Panc1 (cell line): ENCODE results near the gene GPATCH2L. TPM values are rescaled to one million over a fixed set of nuclear protein-coding genes. Genes with fewer than 3 reads are reported as not detected.

Source experiments
- ATAC-seq: fragments of 200-7000 bp; cut with Tn5 transposase; 2 replicates; pipeline ENCODE4 v1.9.1; 2020; ENCODE audit warnings: mild to moderate bottlenecking, moderate library complexity
- BruUV-seq: library from RNA; stranded (reverse); fragments of 400-500 nt; replicated peaks from 2 replicates; lab custom pipeline; 2021; lab: Mats Ljungman, UMichigan
- CTCF ChIA-PET: fragments of 300-600 bp; sonication (Branson Sonifier 250); formaldehyde crosslinking; loops from one replicate; lab custom pipeline; 2022; ENCODE audit warnings: antibody characterized with exemption; lab: Charles Lee
- POLR2A ChIA-PET: fragments of 300-600 bp; sonication (Branson Sonifier 250); formaldehyde crosslinking; loops from one replicate; lab custom pipeline; 2022; ENCODE audit warnings: antibody characterized with exemption; lab: Charles Lee
- DNase-seq: peaks from one replicate; pipeline ENCODE4 v3.0.0-alpha.2; 2010; ENCODE audit warnings: low read depth, low spot score
- H3K27ac ChIP-seq: 2 replicates; pipeline ENCODE4 v1.5.1; 2011; ENCODE audit warnings: mild to moderate bottlenecking, low read length, inconsistent platforms
- H3K27me3 ChIP-seq: fragments of 200-500 bp; sonication (Bioruptor generic); 2 replicates; pipeline ENCODE4 v1.6.0; 2014; ENCODE audit warnings: low read length, inconsistent platforms; ENCODE audit not compliant: control insufficient read depth, insufficient read depth
- H3K36me3 ChIP-seq: fragments of 200-500 bp; sonication (Bioruptor generic); 2 replicates; pipeline ENCODE4 v1.5.1; 2014; ENCODE audit warnings: inconsistent platforms, mild to moderate bottlenecking, low read length, moderate library complexity; ENCODE audit not compliant: control insufficient read depth, insufficient read depth
- H3K4me1 ChIP-seq: 2 replicates; pipeline ENCODE4 v1.5.1; 2011; ENCODE audit warnings: inconsistent platforms, mild to moderate bottlenecking, low read length, moderate library complexity; ENCODE audit not compliant: control insufficient read depth, insufficient read depth
- H3K4me3 ChIP-seq, 2 experiments: 2 replicates each; pipeline ENCODE4 v1.5.1; 2011 to 2012; ENCODE audit warnings: low read depth in 2 of 2, low read length in 2 of 2, mild to moderate bottlenecking in 2 of 2, inconsistent platforms in 1 of 2, moderate library complexity in 1 of 2
- H3K9me3 ChIP-seq: fragments of 200-500 bp; sonication (Bioruptor generic); 2 replicates; pipeline ENCODE4 v1.5.1; 2014; ENCODE audit warnings: low read depth, mild to moderate bottlenecking, inconsistent platforms, low read length, moderate library complexity; ENCODE audit not compliant: control insufficient read depth, insufficient read depth
- POLR2AphosphoS5 ChIP-seq: IDR thresholded peaks from 2 replicates; pipeline ENCODE4 v1.6.1; 2012; ENCODE audit warnings: mild to moderate bottlenecking, low read depth, low read length, moderate library complexity
- REST ChIP-seq, 2 experiments: IDR thresholded peaks; 2 replicates each; pipeline ENCODE4 v1.6.1; 2011 to 2012; ENCODE audit warnings: low read depth in 2 of 2, control low read depth in 1 of 2, low read length in 1 of 2, mild to moderate bottlenecking in 1 of 2, moderate library complexity in 1 of 2; ENCODE audit not compliant: insufficient read depth in 1 of 2
- SIN3A ChIP-seq: IDR thresholded peaks from 2 replicates; pipeline ENCODE4 v1.6.1; 2012; ENCODE audit warnings: low read depth, mild to moderate bottlenecking, low read length, moderate library complexity, borderline replicate concordance; ENCODE audit not compliant: insufficient read depth
- TCF7L2 ChIP-seq: IDR thresholded peaks from 2 replicates; pipeline ENCODE4 v1.6.1; 2011; ENCODE audit warnings: mild to moderate bottlenecking, low read depth, low read length, inconsistent platforms
- in situ Hi-C: cut with HindIII; loops from 2 replicates; pipeline ENCODE4 v1.10.0; 2016; ENCODE audit warnings: low sequenced_read_pairs, low pct_unique_long_range_greater_than_20kb
- intact Hi-C: fragments of 100-400 bp; cut with micrococcal nuclease; formaldehyde crosslinking; loops from one replicate; pipeline ENCODE4 v1.10.0; 2022; ENCODE audit not compliant: unreplicated experiment
- total RNA-seq: library from RNA; stranded (reverse); gene quantifications from one replicate; pipeline ENCODE4 v1.2.1, GENCODE V29; 2021; ENCODE audit not compliant: unreplicated experiment
- TF ChIP-seq, protein P1 (sequence below): fragments of 450-650 bp; IDR thresholded peaks from 2 replicates; pipeline ENCODE4 v1.5.1; 2017; ENCODE audit warnings: mild to moderate bottlenecking

Gene GPATCH2L
- total RNA-seq, 1 experiment from 2014 or later: 35.0 TPM

DNA sequence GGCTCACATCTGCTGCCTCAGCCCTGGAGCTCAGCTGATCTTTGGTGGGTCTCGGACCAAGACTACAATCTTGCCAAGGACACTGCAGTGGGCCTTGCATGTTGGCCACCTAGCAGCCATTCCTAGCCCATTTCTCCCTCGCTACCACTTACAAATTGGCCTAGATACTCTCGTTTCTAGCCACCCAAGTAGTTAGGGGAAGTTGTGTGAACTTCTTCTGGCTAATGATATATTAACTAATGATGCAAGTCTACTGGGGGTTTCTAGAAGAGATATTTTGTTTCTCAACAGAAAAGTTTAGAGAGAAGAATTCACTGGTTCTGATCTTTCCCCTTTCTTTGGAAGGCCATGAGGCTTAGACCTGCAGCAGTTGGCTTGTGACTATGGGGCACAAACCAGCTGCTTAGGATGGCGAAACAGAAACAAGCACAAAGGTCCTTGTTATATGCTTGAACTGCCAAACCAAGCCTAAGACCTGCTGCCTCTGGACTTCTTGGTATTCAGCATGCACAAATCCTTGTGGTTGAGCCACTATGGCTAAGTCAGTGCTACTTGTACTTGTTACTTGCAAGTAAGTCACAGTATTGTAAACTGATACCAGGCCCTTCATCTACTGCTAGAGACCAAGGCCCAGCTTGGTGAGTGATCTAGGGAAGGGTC lies 30.5 kb upstream of the GPATCH2L start:
- Histone ChIP-seq H3K4me3 (no peak overlapping the region), H3K27me3 (no peaks in the 10 kb centered on the region), H3K4me1 (no peaks in the 10 kb centered on the region), H3K27ac (no peak overlapping the region), H3K36me3 (no peaks in the 10 kb centered on the region), H3K9me3 (no peaks in the 10 kb centered on the region)
- intact Hi-C loops: no loop called here
- no peak for DNase-seq
- ChIA-PET CTCF (no interaction called here), POLR2A (no interaction called here)
- TF ChIP-seq TCF7L2 (no peak), SIN3A (no peak), POLR2AphosphoS5 (no peak), REST (IDR thresholded peaks at IDR 0.05; ENCODE audit: insufficient read depth in 1 of 2, low read depth in 2 of 2, low read length in 1 of 2) (no peak)
- TF ChIP-seq, protein P1, sequence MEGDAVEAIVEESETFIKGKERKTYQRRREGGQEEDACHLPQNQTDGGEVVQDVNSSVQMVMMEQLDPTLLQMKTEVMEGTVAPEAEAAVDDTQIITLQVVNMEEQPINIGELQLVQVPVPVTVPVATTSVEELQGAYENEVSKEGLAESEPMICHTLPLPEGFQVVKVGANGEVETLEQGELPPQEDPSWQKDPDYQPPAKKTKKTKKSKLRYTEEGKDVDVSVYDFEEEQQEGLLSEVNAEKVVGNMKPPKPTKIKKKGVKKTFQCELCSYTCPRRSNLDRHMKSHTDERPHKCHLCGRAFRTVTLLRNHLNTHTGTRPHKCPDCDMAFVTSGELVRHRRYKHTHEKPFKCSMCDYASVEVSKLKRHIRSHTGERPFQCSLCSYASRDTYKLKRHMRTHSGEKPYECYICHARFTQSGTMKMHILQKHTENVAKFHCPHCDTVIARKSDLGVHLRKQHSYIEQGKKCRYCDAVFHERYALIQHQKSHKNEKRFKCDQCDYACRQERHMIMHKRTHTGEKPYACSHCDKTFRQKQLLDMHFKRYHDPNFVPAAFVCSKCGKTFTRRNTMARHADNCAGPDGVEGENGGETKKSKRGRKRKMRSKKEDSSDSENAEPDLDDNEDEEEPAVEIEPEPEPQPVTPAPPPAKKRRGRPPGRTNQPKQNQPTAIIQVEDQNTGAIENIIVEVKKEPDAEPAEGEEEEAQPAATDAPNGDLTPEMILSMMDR: no peak
- ATAC-seq: no peak
- in situ Hi-C loops: no loop called here
- no TSS peak for BruUV-seq

DNA sequence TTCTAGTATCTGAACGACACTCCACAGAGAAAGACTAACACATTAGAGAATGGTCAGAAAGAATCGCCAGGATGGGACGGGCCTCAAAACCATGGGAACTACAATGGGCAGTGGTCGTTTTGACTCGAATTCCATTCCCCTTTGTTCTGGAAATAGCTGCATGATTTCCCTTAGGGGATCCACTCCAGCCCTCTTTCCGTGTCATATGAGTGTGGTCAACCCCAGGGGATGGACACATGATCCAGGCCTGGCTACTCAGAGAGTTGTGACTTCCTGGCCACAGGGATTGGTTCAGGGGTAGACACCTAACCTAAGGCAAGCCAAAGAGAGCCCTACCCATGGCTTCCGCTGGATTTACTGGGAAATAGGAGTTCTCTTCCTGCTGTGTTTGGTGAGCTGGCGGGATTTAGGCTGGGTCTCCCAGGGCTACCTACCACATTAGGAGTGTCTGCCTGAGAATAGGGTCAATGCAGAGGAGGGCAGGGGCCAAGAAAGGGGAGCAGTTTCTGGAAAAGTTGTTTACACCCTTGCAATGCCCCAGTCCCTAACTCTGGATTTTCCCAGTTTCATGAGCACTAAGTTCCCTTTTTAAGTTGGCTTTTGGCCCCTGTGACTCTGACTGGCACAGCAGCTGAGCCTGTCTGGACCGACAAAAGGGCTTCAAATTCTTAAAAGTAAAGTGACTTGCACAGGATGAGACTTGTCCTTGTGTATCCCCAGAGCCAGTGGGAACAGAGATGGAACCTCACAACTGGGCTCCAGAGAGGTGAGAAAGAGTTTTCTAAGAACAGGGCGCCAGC lies 28.1 kb upstream of the GPATCH2L start:
- ChIA-PET POLR2A (no interaction called here), CTCF (no interaction called here)
- Histone ChIP-seq H3K27me3 (no peaks in the 10 kb centered on the region), H3K27ac (no peak overlapping the region), H3K4me1 (no peaks in the 10 kb centered on the region), H3K4me3 (no peak overlapping the region), H3K36me3 (no peaks in the 10 kb centered on the region), H3K9me3 (no peaks in the 10 kb centered on the region)
- DNase-seq (no peak), ATAC-seq (no peak)
- in situ Hi-C loops (no loop called here), intact Hi-C loops (no loop called here)
- TF ChIP-seq SIN3A (no peak), POLR2AphosphoS5 (no peak), TCF7L2 (no peak), REST (IDR thresholded peaks at IDR 0.05; ENCODE audit: insufficient read depth in 1 of 2, low read depth in 2 of 2, low read length in 1 of 2) (no peak)
- TF ChIP-seq, protein P1: no peak
- BruUV-seq: no TSS peak
